Mesenteric fat pad (tissue), 1 donor: Measurements from ENCODE around the gene ACACB. TPM values are rescaled to one million over a fixed set of nuclear protein-coding genes. Genes with fewer than 3 reads are reported as not detected.

Source experiments
- DNase-seq: peaks from one replicate; pipeline ENCODE4 v3.0.0-alpha.2; 2020; ENCODE audit warnings: low spot score
- total RNA-seq: library from RNA; stranded (reverse); fragmentation: NEBNext Ultra II Directional; extraction: Animal tissue kit (Norgen Biotek cat#: 25700); gene quantifications from one replicate; pipeline ENCODE4 v1.2.1, GENCODE V29; 2021
- donor health status: DM: yes; HTN: yes; CAD: no.

ACACB gene
- total RNA-seq, 1 donor from 2014 or later = 1,896 TPM

DNA sequence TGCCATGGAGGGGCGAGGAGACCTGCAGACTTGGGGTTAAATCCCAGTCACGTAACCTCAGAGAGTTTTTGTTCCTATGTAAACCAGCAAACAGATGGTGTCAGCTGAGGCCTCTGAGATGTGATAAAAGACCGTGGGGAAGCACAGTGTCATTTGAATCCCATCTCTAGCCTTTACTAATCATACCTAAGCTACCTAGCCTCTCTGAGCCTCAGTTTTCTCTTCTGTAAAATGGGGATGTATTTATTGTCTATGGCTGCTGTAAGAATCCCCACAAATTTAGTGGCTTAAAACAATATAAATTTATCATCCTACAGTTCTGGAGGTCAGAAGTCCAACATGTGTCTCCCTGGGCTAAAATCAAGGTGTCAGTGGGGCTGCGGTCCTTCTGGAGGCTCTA is 158.8 kb downstream of the ACACB start:
- DNase-seq = no peak

DNA sequence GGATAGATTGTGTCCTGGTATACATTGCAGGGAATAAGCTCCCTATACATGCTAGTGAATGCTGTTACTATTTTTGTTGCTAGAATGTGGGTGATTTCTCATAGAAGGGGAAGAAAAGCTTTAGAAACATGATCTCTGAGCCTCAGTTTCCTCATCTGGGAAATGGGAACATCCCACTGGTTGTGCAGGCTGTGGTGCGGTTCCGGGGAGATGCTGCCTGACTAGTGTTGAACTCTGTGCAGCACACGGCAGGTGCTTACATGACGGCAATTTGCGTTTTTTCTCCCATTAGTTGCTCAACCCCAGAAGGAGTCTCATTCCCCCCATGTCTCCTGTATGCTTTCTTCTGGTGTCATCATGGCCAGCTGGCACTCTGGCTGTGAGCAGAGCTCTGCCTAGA is 159.8 kb downstream of the ACACB start:
- no peak for DNase-seq

DNA sequence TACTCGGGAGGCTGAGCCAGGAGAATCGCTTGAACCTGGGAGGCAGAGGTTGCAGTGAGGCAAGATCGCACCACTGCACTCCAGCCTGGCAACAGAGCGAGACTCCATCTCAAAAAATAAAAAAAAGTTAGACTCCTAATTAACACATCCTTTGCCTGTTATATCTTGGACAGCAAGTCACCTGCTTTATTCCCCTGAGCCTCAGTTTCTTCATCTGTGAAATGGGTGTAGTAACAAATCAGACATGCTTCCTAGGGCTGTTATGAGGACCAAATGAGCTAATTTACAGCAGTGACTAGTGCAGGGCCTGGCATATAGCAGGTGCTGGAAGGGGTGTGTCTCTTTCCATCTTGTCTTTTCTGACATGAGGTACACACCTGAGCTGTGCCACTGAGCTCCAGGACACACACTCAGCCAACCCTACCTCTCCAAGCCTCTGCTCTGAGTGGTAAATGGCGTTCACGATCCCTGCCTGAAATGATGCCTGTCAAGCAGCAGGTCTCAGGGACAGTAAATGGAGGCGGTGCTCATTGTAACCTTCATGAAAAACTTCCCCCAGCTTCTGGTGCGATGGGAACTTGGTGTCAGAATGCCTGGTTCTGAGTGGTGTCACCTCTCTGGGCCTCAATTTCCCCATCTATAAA is 161.0 kb downstream of the ACACB start:
- no peak for DNase-seq

DNA sequence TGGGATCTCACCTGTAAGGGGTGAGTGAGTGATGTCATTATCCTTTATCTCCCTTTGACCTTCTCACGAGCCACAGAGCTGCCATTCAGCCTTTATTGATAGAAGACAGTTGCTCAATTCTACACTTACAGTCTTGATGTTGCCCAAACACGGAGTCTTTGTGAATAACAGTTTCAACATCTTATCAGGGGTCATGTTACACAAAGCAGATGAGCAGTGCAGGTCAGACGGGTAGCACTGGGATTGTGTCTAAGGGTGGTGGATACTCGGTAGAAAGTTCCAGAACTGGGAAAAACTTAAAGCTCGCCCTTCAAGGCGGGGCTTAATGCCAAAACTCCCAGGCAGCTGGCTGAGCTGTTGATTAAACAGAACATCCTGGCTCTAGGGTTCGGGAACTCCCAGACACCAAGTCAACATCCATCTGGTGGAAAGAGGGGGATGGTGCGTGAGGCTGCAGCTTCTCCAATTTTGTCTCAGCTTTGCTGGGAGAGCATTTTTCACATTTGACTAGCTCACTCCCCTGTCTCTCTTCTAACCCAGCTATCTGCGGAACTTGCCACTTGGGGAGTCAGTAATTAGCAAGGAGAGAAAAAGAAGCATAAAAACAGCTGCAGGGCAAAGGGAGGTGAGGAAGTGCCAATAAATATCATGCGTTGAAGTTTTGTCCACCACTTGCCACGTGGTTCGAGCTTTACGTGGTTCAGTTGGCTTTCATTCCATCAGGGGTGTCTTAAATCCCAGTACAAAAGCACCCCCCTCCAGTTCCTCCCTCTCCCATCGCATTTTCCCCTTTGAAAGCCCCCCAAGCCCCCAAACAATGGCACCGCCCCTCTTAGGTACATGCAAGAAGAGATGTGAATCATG is 161.7 kb downstream of the ACACB start:
- DNase-seq = no peak

DNA sequence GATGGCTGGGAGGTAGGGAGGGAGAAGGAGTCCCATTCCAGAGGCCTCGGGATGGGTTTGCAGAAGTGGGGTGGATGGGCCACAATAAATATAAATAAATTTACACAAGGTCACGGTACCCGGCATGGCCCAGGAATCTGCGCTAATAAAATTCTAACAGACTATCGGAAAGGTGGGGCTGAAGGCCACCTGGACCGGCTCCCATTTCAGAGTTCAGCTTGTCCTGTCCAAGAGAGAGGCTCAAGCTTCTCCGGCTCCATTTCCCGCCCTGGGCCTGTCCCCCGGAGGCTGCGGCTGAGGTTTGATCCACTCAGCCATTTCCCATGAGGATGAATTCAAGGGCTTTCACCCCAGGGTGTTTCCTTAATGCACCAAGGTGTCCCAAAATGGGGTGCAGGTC is 162.5 kb downstream of the ACACB start:
- no peak for DNase-seq

DNA sequence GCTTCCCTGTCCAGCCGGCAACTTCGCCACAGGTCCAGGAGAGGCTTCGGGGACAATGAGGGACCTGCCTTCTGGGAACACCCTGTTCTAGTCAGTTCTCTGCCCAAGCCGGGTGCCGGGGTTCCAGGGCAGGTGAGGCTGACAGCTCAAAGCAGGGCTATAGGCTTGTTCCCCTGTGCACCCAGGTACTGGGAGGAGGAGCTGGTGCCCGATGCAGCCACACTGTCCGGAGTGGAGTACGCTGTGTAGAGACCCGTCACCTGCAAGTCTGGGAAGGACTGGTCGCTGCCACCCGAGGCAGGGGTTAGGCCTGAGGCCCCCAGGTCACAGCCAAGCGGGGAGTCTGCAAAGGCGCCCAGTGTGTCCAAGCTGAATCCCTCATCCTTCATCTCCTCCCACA is 163.1 kb downstream of the ACACB start:
- no peak for DNase-seq

DNA sequence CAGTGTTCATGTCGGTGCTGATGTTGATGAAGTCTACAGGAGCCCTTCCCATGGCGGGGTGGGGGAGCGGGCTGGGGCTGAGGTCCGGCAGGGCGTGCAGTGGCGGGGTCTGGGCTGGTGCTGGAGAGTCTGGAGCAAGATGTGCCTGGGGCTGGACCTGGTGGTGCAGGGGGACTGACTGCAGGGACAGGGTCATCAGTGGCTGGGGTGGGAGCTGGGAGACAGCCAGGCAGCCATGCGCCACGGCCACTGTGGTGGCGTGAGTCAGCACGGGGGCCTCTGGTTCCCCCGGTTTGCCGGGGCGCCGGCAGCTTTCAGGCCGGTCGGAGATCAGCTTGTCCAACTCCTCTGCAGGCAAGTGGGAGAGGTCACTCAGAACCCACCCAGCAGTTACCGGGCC is 165.1 kb downstream of the ACACB start:
- DNase-seq = no peak

DNA sequence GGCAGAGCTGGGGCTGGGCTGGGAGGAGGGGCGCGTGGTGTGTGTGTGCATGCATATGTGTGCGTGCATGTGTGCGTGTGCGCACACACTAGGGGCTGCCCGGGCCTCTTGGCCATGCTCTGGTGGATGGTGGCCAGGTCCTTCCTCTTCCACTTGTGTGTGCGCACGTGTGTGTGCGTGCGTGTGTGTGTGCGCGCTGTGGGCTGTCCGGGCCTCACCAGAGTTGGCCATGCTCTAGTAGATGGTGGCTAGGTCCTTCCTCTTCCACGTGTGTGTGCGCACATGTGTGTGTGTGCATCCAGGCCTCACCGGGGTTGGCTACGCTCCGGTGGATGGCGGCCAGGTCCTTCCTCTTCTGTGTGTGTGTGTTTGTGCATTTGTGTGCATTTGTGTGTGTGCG is 168.0 kb downstream of the ACACB start:
- DNase-seq = no peak

DNA sequence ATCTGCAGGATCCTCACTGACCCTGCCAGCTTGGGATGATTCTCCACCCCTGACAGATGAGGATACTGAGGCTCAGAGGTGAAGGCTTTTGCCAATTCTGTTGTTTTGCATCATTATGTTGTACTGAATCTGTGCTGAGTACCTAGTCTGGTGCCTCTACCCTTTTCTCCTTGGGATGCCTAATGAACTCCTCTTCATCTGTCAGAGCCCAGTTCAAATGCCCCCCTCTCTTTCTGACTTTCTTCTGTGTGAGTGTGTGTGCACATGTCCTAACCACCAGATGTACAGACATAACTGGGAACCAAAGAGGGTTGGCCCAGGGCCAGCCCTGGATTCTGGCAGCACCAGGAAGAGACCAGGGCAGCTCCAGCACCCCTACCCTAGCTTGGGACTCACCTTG is 169.9 kb downstream of the ACACB start:
- DNase-seq = no peak

DNA sequence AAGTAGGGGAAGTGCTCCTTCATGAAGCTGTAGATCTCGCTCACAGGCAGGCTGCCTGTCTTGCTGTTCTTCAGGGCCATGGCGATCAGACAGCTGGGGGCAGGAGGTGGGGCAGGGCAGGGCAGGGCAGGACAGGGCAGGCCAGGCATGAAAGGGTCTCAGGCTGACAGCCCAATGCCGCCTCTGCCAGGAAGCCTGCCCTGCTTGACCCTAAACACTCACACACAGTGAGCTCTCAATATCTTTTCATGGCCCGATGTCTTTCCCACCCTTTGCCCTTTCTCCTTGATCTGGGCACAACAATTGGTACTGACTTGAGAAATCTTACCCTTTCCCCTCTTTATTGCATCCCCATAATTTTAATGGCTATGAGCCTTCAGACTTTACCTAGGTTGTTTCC is 170.3 kb downstream of the ACACB start:
- DNase-seq = no peak

DNA sequence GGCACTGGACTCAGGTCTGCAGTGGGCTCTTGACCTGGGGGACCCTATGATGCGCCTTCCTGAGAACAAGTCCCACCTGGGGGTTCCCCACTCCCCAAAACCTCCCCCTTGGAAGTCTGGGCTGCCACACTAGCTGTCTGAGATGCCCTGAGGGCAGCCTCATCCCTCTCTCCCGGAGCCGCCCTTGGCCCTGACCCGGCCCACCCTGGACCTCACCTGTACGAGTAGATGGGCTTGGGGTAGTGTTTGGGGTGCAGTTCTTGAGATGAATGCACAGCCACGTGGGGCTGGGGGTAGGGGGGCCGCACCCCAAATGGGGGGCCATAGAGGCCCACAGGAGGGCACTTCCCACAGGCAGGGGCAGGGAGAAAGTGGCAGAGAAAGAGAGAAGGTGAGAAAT is 170.8 kb downstream of the ACACB start:
- DNase-seq = no peak

DNA sequence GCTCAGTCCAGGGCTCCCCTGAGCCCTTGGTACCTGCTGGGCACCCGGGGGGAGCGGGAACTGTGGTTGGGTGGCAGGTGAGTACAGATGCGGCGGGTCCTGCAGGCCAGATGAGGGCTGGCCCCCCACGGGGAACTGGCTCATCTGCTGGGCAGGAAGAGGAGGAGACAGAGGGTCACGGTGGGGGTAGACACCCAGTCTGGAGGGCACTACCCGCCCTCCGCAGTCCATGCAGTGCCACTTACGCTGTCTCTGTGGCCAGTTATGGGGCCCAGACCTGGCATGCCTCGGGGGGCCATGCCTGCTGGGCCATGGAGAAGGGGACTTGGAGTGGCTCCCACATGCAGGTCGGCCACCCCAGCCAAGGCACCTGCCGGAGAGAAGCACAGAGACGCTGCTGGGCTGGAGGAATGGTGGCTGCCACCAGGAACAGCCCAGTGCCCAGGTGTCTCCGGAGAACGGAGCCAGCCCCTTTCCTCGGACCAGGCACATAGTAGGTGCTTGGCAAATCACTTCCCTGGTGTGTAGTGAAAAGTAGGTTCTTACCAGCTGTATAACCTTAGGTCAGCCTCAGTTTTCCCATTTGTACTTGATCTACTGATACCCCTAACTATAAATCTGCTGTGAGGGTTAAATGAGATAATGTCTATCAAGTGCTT is 171.6 kb downstream of the ACACB start:
- no peak for DNase-seq

DNA sequence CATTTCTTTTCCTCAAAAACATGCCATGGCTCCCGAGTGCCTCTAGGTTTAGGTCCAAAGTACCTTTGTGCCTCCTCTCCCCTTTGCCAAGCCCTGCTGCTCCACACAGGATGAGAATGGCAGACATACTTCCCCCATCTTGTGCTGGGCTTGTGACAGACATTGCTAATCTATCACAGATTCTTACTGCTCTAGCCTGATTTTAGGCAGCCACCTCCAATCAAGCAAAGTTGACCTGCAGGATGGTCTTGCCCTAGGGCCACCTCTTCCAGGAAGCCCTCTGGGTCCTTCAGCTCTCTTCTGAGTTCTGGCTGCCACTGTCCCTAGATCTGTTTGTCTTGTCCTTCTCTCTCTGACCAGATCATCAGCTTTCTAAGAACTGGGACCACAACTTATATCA is 172.2 kb downstream of the ACACB start:
- no peak for DNase-seq

DNA sequence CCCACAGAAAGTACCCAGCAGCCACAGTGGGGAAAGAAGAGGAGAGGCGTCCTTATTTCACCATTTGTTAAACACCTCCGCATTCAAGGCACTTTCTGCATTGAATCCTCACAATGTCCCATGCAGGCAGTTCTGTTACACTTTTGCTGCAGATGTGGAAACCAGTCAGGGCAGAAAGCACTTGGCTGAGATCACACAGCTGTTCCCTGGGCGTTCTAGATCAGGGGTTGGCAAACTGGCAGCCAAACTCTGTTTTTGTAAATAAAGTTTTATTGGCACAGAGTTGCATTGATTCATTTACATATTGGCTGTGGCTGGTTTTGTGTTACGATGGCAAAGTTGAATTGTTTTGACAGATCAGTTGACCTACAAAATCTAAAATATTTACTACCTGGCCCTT is 172.6 kb downstream of the ACACB start:
- DNase-seq = no peak

DNA sequence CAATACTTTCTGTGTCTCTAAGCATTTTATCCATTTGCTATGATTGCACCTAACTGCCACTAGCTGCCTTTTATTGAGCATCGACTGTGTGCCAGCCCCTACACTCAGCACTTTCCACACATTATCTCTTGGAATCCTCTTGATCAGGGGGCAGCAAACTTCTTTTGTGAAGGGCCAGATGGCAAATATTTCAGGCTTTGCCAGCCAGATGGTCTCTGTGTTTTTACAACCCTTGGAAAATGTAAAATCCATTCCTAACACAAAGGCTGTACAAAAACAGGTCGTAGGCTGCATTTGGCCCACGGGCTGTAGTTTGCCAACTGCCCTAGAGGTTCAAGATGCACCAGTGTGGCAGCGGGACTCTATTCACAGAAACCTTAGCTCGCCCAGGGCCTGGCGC is 173.2 kb downstream of the ACACB start:
- DNase-seq = no peak

DNA sequence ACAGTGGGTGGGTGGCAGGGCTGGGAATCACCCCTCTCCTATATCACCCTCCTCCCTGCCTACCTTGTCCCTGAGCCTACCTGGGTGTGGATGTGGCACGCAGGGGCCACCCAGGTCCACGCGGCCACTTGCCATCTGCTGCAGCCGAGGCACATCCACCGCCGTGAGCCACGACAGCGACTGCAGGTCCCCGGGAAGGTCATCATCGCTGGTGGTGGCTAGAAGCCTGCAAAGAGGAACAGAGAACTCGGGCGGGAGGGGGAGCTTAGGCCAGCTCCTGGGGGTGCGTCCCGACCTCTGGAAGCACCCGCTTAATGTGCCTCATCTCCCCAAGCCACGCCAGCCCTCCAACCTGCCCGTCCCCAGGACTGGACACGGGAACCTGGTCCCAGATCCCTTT is 173.7 kb downstream of the ACACB start:
- DNase-seq = no peak

DNA sequence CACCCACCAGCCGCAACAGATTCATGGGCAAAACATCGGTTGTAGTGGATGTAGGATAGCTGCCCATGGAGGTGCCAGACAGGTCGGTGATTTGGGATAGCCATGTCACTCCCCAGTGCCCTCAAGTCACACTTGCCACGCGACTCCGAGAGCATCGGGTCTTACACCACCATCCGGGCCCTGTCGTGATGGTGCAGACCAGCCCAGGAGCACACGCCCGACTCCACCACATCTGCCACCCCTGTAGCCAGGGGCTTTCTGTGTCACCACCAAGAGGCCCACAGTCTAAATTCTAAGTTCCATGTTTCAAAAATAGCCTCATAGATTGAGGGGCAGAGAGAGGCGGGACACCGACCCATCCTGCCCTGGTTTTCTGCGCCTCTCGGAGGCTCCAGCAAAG is 174.7 kb downstream of the ACACB start:
- DNase-seq = no peak

DNA sequence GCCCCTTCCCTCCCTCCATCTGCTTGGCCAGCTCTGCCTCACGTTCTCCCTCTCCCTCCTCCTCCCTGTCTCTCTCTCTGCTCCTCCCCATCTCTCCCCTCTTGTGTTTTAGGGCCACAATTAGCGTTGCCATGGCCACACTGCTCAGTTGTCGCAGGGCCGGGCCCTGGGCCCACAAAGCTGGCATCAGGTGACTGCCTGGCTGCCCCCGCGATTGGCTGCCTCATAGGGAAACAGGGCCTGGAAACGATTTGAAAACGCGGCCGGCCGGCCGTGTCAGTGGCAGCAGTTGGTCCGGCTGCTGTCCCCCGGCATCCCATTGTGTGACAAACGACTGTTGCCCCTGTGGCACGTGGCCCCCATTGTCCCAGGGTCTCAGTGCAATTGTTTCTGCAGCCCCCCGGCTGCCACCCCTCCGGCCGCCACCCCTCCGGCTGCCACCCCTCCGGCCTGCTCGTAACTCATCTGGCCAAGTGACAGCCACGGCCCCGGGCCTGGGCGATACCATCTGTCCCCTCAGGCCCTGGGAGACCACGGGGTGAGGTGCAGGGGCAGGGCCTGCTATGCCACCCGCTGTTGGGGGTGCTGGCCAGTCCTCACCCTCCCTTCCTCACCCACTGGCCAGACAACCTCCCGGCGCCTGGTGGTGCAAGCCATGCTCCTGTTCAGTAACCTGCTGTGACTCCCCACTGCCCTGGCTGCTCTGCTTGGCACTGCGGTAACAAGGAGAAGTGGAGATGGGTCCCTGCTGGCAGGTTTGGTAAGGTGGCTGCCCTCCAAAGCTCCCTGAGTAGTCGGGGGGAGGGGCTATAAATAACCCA is 175.3 kb downstream of the ACACB start:
- no peak for DNase-seq

DNA sequence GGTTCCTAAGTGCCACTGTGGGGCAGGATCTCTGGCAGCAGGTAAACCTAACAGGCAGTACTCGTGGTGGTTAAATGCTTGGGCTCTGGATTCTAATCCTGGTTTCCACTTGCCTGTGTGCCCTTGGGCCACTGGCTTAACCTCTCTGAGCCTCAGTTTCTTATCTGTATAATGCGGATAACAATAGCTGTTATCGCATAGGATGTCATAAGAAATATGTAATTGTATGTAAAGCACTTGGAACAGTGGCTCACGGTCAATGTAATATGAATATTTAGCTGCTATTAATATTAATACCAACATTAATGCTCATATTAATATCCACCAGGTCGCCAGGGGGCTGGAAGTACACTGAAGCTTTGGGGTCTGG is 175.9 kb downstream of the ACACB start:
- no peak for DNase-seq

DNA sequence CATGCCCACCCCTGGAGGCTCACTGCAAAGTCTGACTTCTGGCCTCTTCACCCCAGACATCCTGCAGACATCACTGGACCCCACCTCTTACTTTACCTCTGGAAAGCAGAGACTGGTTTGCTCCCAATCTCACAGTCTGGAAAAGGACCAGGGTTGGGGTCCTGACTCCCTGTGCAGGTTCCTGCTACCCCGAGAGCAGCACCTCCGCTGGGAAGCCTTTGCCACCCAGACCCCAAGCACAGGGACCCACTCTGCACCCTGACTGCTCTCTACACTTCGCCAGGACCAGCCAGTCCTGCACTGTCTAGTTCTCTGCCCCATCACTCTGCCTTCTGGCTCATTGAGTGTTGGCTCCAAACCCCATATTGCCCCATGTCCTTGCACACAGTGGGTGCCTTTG is 176.7 kb downstream of the ACACB start:
- DNase-seq = no peak

DNA sequence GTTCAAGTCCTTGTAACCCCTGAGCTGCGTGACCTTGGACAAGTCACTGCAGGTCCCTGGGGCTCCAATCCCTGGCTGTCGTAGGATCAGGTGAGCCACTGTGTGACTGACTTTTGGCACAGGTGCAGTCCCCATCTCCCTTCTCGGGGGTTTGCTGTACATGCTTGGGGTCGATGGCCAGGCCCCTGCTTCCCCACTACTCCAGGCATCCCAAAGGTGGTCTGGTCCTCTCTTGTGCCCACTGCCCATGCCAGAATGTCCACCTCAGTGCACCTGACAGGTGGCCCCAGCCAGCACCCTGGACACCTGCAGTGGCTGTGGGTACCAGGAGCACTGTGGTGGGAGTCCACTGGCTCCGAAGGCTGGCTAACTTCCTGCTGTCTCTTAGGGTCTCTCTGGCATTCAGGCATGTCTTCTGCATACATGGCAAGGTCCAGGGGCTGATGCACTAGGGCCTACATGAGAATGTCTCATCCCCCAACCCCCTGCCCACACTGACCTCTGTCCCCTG is 178.0 kb downstream of the ACACB start:
- DNase-seq = no peak
